H1 (cell line): ENCODE data around the gene RAG2. TPM values are rescaled to one million over a fixed set of nuclear protein-coding genes. Genes with fewer than 3 reads are reported as not detected.

Experiments used
- CTCF ChIA-PET: fragments of 300-600 bp; sonication (Branson Sonifier 250); formaldehyde crosslinking; loops from one replicate; lab custom pipeline; 2021; ENCODE audit not compliant: partially characterized antibody; lab: Charles Lee
- POLR2A ChIA-PET: fragments of 300-600 bp; sonication (Branson Sonifier 250); formaldehyde crosslinking; loops from one replicate; lab custom pipeline; 2021; ENCODE audit warnings: inconsistent platforms; ENCODE audit not compliant: partially characterized antibody; lab: Charles Lee
- DNase-seq, 2 experiments: peaks; one replicate each; pipeline versions ENCODE4 v3.0.0 to v3.0.0-alpha.2; 2010 to 2022; ENCODE audit warnings: low spot score in 2 of 2, low read depth in 1 of 2, mixed read lengths in 1 of 2
- FAIRE-seq: peaks from 2 replicates; lab custom pipeline; 2011; peaks lifted over from hg19 to GRCh38; lab: Jason Lieb, UNC
- H2AFZ ChIP-seq: 2 replicates; pipeline ENCODE4 v1.8.1; 2012; ENCODE audit warnings: low read length, inconsistent platforms
- H2AK5ac ChIP-seq: 2 replicates; pipeline ENCODE4 v1.6.1; 2013; ENCODE audit warnings: low read depth, low read length
- H2BK120ac ChIP-seq: replicated peaks from 2 replicates; pipeline ENCODE3; 2013; ENCODE audit warnings: low read depth, low read length, inconsistent platforms
- H2BK12ac ChIP-seq: 2 replicates; pipeline ENCODE4 v1.6.1; 2013; ENCODE audit warnings: low read depth, low read length
- H2BK15ac ChIP-seq: 2 replicates; pipeline ENCODE4 v1.6.1; 2013; ENCODE audit warnings: low read length
- H2BK20ac ChIP-seq: 2 replicates; pipeline ENCODE4 v1.6.1; 2013; ENCODE audit warnings: low read length
- H2BK5ac ChIP-seq: 2 replicates; pipeline ENCODE4 v1.6.1; 2013; ENCODE audit warnings: low read depth, low read length
- H3K14ac ChIP-seq: 2 replicates; pipeline ENCODE4 v1.6.1; 2013; ENCODE audit warnings: inconsistent platforms; ENCODE audit not compliant: insufficient read length
- H3K18ac ChIP-seq: 2 replicates; pipeline ENCODE4 v1.6.1; 2013; ENCODE audit warnings: low read length; ENCODE audit errors: extremely low read depth
- H3K23ac ChIP-seq: 2 replicates; pipeline ENCODE4 v1.6.1; 2013; ENCODE audit warnings: inconsistent platforms; ENCODE audit not compliant: insufficient read length
- H3K23me2 ChIP-seq: 2 replicates; pipeline ENCODE4 v1.6.1; 2013; ENCODE audit warnings: low read depth, low read length
- H3K27ac ChIP-seq: 2 replicates; pipeline ENCODE4 v1.6.1; 2011; ENCODE audit warnings: low read depth, low read length, inconsistent platforms
- H3K27me3 ChIP-seq, 4 experiments: replicated peaks in 1 of 4; 1 replicate in 1 of 4; 2 replicates in 3 of 4; pipeline versions ENCODE4 v1.6.1 to v1.8.1; 2011 to 2013; ENCODE audit warnings: low read length in 3 of 4, mild to moderate bottlenecking in 3 of 4, inconsistent platforms in 2 of 4, mixed read lengths in 2 of 4, moderate library complexity in 1 of 4; ENCODE audit not compliant: control insufficient read depth in 3 of 4, insufficient read depth in 3 of 4; ENCODE audit errors: extremely low read depth in 1 of 4
- H3K36me3 ChIP-seq, 4 experiments: 2 replicates each; pipeline versions ENCODE4 v1.6.1 to v1.8.1; 2011 to 2013; ENCODE audit warnings: mild to moderate bottlenecking in 4 of 4, low read length in 3 of 4, moderate library complexity in 2 of 4, control low read depth in 1 of 4, inconsistent platforms in 1 of 4; ENCODE audit not compliant: insufficient read depth in 4 of 4, control insufficient read depth in 2 of 4
- H3K4ac ChIP-seq: replicated peaks from 2 replicates; pipeline ENCODE3; 2013; ENCODE audit warnings: low read length, low read depth, mixed read lengths, inconsistent platforms; ENCODE audit not compliant: insufficient read length
- H3K4me1 ChIP-seq, 4 experiments: replicated peaks in 1 of 4; 1 replicate in 1 of 4; 2 replicates in 3 of 4; pipeline versions ENCODE4 v1.6.1 to v1.8.1; 2011 to 2013; ENCODE audit warnings: low read length in 3 of 4, inconsistent platforms in 2 of 4, mixed read lengths in 1 of 4; ENCODE audit not compliant: insufficient read depth in 4 of 4, control insufficient read depth in 3 of 4
- H3K4me2 ChIP-seq, 2 experiments: 2 replicates each; pipeline versions ENCODE4 v1.6.1 to v1.8.1; 2011 to 2013; ENCODE audit warnings: low read depth in 2 of 2, low read length in 2 of 2, control low read depth in 1 of 2, inconsistent platforms in 1 of 2, mild to moderate bottlenecking in 1 of 2; ENCODE audit not compliant: insufficient read depth in 1 of 2
- H3K4me3 ChIP-seq, 4 experiments: fragments of 200-600, 300-600 bp in 1 of 4; sonication (generic), shearing (Covaris generic), sonication (Bioruptor Twin) in 1 of 4; 2 replicates each; pipeline versions ENCODE4 v1.5.1 to v1.8.1; 2011 to 2016; ENCODE audit warnings: low read length in 4 of 4, low read depth in 3 of 4, control low read depth in 2 of 4, inconsistent platforms in 2 of 4, mild to moderate bottlenecking in 2 of 4, mixed read lengths in 1 of 4, moderate library complexity in 1 of 4; ENCODE audit not compliant: insufficient read depth in 2 of 4; ENCODE audit errors: extremely low read depth in 1 of 4
- H3K56ac ChIP-seq: replicated peaks from 2 replicates; pipeline ENCODE3; 2013; ENCODE audit warnings: low read depth, mild to moderate bottlenecking, mixed read lengths, low read length, inconsistent platforms; ENCODE audit not compliant: insufficient read length
- H3K79me1 ChIP-seq: 2 replicates; pipeline ENCODE4 v1.6.1; 2013; ENCODE audit warnings: low read depth, low read length, control low read depth
- H3K79me2 ChIP-seq, 2 experiments: 2 replicates each; pipeline versions ENCODE4 v1.6.1 to v1.8.1; 2012 to 2013; ENCODE audit warnings: low read length in 2 of 2, mild to moderate bottlenecking in 2 of 2, inconsistent platforms in 1 of 2; ENCODE audit not compliant: insufficient read depth in 2 of 2, control insufficient read depth in 1 of 2
- H3K9ac ChIP-seq, 4 experiments: replicated peaks in 1 of 4; 1 replicate in 1 of 4; 2 replicates in 3 of 4; pipeline versions ENCODE4 v1.6.1 to v1.8.1; 2011 to 2013; ENCODE audit warnings: low read depth in 3 of 4, low read length in 3 of 4, control low read depth in 2 of 4, mild to moderate bottlenecking in 2 of 4, moderate library complexity in 2 of 4, inconsistent platforms in 1 of 4; ENCODE audit errors: extremely low read depth in 1 of 4
- H3K9me3 ChIP-seq, 2 experiments: 2 replicates each; pipeline versions ENCODE4 v1.6.1 to v1.8.1; 2012 to 2013; ENCODE audit warnings: mild to moderate bottlenecking in 2 of 2, moderate library complexity in 2 of 2, control low read depth in 1 of 2, inconsistent platforms in 1 of 2, low read depth in 1 of 2, low read length in 1 of 2, mixed read lengths in 1 of 2; ENCODE audit not compliant: insufficient read depth in 2 of 2
- H4K20me1 ChIP-seq, 2 experiments: replicated peaks in 1 of 2; 2 replicates each; pipeline versions ENCODE3 to v1.8.1; 2011 to 2013; ENCODE audit warnings: inconsistent platforms in 2 of 2, low read length in 2 of 2, mild to moderate bottlenecking in 1 of 2; ENCODE audit not compliant: insufficient read depth in 2 of 2, control insufficient read depth in 1 of 2
- H4K5ac ChIP-seq: 2 replicates; pipeline ENCODE4 v1.6.1; 2013; ENCODE audit warnings: low read length, low read depth, mixed read lengths, inconsistent platforms; ENCODE audit not compliant: insufficient read length
- H4K8ac ChIP-seq: 2 replicates; pipeline ENCODE4 v1.8.0; 2013; ENCODE audit warnings: mild to moderate bottlenecking, moderate library complexity, low read length, inconsistent platforms; ENCODE audit not compliant: insufficient read depth; ENCODE audit errors: extremely low read depth
- H4K91ac ChIP-seq: replicated peaks from 2 replicates; pipeline ENCODE3; 2013; ENCODE audit warnings: low read length, mixed read lengths, inconsistent platforms; ENCODE audit not compliant: insufficient read length
- EP300 ChIP-seq, 2 experiments: IDR thresholded peaks; 1 replicate in 1 of 2; 2 replicates in 1 of 2; pipeline ENCODE4 v1.6.1; 2011 to 2012; ENCODE audit warnings: low read depth in 2 of 2, low read length in 2 of 2, mild to moderate bottlenecking in 2 of 2, borderline replicate concordance in 1 of 2, inconsistent platforms in 1 of 2, moderate library complexity in 1 of 2
- EZH2 ChIP-seq: fragments of 200-600 bp; sonication (generic); IDR thresholded peaks from 2 replicates; pipeline ENCODE4 v1.7.1; 2012; ENCODE audit warnings: low read depth, mild to moderate bottlenecking, moderate library complexity, low read length, inconsistent platforms; ENCODE audit not compliant: severe bottlenecking
- POLR2AphosphoS5 ChIP-seq: IDR thresholded peaks from 2 replicates; pipeline ENCODE4 v1.6.1; 2011; ENCODE audit warnings: low read depth, low read length
- SP2 ChIP-seq: IDR thresholded peaks from 2 replicates; pipeline ENCODE4 v1.6.1; 2012; ENCODE audit warnings: mild to moderate bottlenecking, low read length, inconsistent platforms
- TBP ChIP-seq: IDR thresholded peaks from 2 replicates; pipeline ENCODE4 v1.6.1; 2011; ENCODE audit warnings: low read depth, low read length, improper control_type of control experiment
- TEAD4 ChIP-seq: IDR thresholded peaks from 2 replicates; pipeline ENCODE4 v1.6.1; 2012; ENCODE audit warnings: low read depth, low read length, inconsistent platforms, mixed read lengths
- WGBS, 2 experiments: shearing (Covaris generic) in 1 of 2; methylation state at CpG; one replicate each; pipeline versions ENCODE4 v1.1.6 to v1.1.7; 2013 to 2015; ENCODE audit warnings: low lambda C conversion rate in 2 of 2, mixed read lengths in 2 of 2, inconsistent platforms in 1 of 2, low coverage in 1 of 2, missing lambda C conversion rate in 1 of 2; ENCODE audit not compliant: insufficient replicate concordance in 2 of 2, insufficient coverage in 1 of 2, insufficient read length in 1 of 2; ENCODE audit errors: extremely low coverage in 1 of 2, missing lambda C conversion rate in 1 of 2; 5-methylcytosine and 5-hydroxymethylcytosine counted together
- polyA plus RNA-seq, 7 experiments: library from polyadenylated mRNA; depleted of rRNA in 3 of 7; stranded (reverse) in 5 of 7; unstranded in 2 of 7; fragments of >200 nt in 5 of 7; fragments of 200-250 nt in 2 of 7; gene quantifications; 1 replicate in 5 of 7; 2 replicates in 1 of 7; 4 replicates in 1 of 7; pipeline versions ENCODE4 v1.2.1 to v1.2.3, GENCODE V29; 2011 to 2013; ENCODE audit warnings: missing spikeins in 2 of 7, mixed read lengths in 2 of 7
- total RNA-seq: library from RNA; stranded (reverse); fragmentation: NEBNext Ultra II Directional; extraction: Animal tissue kit (Norgen Biotek cat#: 25700); gene quantifications from 2 replicates; pipeline ENCODE4 v1.2.1, GENCODE V29; 2021

RAG2 gene
- total and polyA plus RNA-seq, 2 of the 8 experiments (the other 6 are each of a cell fraction or from before 2014, with no cell fraction given): not detected

- no peak for FAIRE-seq
Observed at GRCh38 chr11:36627006-36627405, 29.0 kb upstream of the RAG2 start.

More at GRCh38 chr11:36627006-36627405, 29.0 kb upstream of the RAG2 start:
- TF ChIP-seq POLR2AphosphoS5 (no peak), EZH2 (no peak), TBP (no peak), SP2 (no peak), TEAD4 (no peak), EP300 (IDR thresholded peaks at IDR 0.05; ENCODE audit: borderline replicate concordance in 1 of 2, low read depth in 2 of 2, low read length in 2 of 2) (no peak)
- H4K20me1 ChIP-seq: no peaks in the 10 kb centered on the region
- no peak overlapping the region for H2BK5ac ChIP-seq
- no peaks in the 10 kb centered on the region for H3K79me1 ChIP-seq
- no peak overlapping the region for H4K91ac ChIP-seq
- no peak overlapping the region for H2BK20ac ChIP-seq
- H3K36me3 ChIP-seq: no peaks in the 10 kb centered on the region
- no peak overlapping the region for H3K4ac ChIP-seq
- no peak overlapping the region for H2BK12ac ChIP-seq
- H3K4me2 ChIP-seq: no peak overlapping the region
- H2AK5ac ChIP-seq: no peak overlapping the region
- no peak overlapping the region for H2AFZ ChIP-seq
- H3K56ac ChIP-seq: no peak overlapping the region
- no peaks in the 10 kb centered on the region for H3K27me3 ChIP-seq
- H3K14ac ChIP-seq: no peak overlapping the region
- CTCF ChIA-PET: interaction anchor here (1.2 kb wide), 2 partner anchors 10 to 63 kb away, joined by 3 read pairs; no protein-coding TSS in a partner anchor
- no peak overlapping the region for H2BK15ac ChIP-seq
- no peak overlapping the region for H3K4me3 ChIP-seq
- H4K8ac ChIP-seq: no peak overlapping the region
- no peak overlapping the region for H2BK120ac ChIP-seq
- POLR2A ChIA-PET: no interaction called here
- no peak overlapping the region for H3K27ac ChIP-seq
- DNase-seq: no peak
- 82% methylated on average over 1 of the region's 1 CpG; no CpG with 5 or more reads in 1 of the 2 experiments for WGBS, 2 experiments
- H3K9me3 ChIP-seq: no peaks in the 10 kb centered on the region
- no peaks in the 10 kb centered on the region for H3K23me2 ChIP-seq
- H3K79me2 ChIP-seq: no peaks in the 10 kb centered on the region
- H4K5ac ChIP-seq: no peak overlapping the region
- no peak overlapping the region for H3K23ac ChIP-seq
- H3K4me1 ChIP-seq: no peaks in the 10 kb centered on the region
- no peak overlapping the region for H3K9ac ChIP-seq
- no peak overlapping the region for H3K18ac ChIP-seq
